ENCODE measurements around the gene KICS2. TPM values are rescaled to one million over a fixed set of nuclear protein-coding genes. Genes with fewer than 3 reads are reported as not detected.

Gene KICS2
- polyA plus RNA-seq, 3 donors, result 2.7 to 5.5 (median 3.5) TPM

DNA sequence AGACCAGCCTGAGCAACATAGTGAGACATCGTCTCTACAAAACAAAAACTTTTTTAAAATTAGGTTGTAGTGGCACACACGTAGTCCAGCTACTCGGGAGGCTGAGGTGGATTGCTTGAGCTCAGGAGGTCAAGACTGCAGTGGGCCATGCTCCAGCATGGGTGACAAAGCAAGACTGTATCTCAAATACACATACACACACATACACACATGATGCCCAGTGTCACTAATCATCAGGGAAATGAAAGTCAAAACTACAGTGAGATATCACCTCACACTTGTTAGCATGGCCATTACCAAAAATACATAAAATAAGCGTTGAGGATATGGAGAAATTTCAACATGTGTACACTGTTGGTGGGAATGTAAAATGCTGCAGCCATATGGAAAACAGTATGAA is 33.2 kb upstream of the KICS2 start:
- H3K27me3 ChIP-seq (ENCODE audit: control insufficient read depth in 2 of 2, insufficient read depth in 2 of 2, low read length in 2 of 2), result no peaks in the 10 kb centered on the region
- H3K4me2 ChIP-seq (replicated peaks; ENCODE audit: extremely low read depth, low read length, poor library complexity, severe bottlenecking), result no peak overlapping the region
- no peaks in the 10 kb centered on the region for H3K9me3 ChIP-seq (replicated peaks in 1 of 2; ENCODE audit: control insufficient read depth in 1 of 2, insufficient read depth in 1 of 2, low read length in 2 of 2)
- H3K9ac ChIP-seq (ENCODE audit: insufficient read depth, low read length, poor library complexity, severe bottlenecking), result no peak overlapping the region
- H2AFZ ChIP-seq (ENCODE audit: insufficient read depth, low read depth, low read length, poor library complexity, severe bottlenecking), result no peak overlapping the region
- H3K4me1 ChIP-seq (ENCODE audit: control insufficient read depth in 1 of 2, insufficient read depth in 2 of 2, low read length in 2 of 2), result peaks cover 0 to 2% of the 10 kb centered on the region in 2 donors
- no peaks in the 10 kb centered on the region for H3K79me2 ChIP-seq (ENCODE audit: insufficient read depth, low read length)
- no CpG with 5 or more reads among the region's 4 CpGs for WGBS (ENCODE audit: insufficient coverage)
- Mint-ChIP-seq H3K27me3 (ENCODE audit: low read depth in 3 of 3) (no peaks in the 10 kb centered on the region), H3K9me3 (no peaks in the 10 kb centered on the region), H3K36me3 (no peaks in the 10 kb centered on the region), H3K27ac (no peak overlapping the region), H3K4me3 (no peak overlapping the region), H3K4me1 (peaks cover 13% of the 10 kb centered on the region)
- DNase-seq, result no peak
- H3K36me3 ChIP-seq (replicated peaks in 1 of 2; ENCODE audit: control insufficient read depth in 1 of 2, insufficient read depth in 2 of 2, low read length in 2 of 2), result no peaks in the 10 kb centered on the region
- TF ChIP-seq, protein P1, sequence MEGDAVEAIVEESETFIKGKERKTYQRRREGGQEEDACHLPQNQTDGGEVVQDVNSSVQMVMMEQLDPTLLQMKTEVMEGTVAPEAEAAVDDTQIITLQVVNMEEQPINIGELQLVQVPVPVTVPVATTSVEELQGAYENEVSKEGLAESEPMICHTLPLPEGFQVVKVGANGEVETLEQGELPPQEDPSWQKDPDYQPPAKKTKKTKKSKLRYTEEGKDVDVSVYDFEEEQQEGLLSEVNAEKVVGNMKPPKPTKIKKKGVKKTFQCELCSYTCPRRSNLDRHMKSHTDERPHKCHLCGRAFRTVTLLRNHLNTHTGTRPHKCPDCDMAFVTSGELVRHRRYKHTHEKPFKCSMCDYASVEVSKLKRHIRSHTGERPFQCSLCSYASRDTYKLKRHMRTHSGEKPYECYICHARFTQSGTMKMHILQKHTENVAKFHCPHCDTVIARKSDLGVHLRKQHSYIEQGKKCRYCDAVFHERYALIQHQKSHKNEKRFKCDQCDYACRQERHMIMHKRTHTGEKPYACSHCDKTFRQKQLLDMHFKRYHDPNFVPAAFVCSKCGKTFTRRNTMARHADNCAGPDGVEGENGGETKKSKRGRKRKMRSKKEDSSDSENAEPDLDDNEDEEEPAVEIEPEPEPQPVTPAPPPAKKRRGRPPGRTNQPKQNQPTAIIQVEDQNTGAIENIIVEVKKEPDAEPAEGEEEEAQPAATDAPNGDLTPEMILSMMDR (IDR thresholded peaks at IDR 0.05), result no peak
- no peak overlapping the region for H3K4me3 ChIP-seq (replicated peaks in 1 of 3; ENCODE audit: low read depth in 2 of 3, low read length in 3 of 3)
- no peak overlapping the region for H3K27ac ChIP-seq (ENCODE audit: low read depth in 1 of 2, low read length in 2 of 2)
- intact Hi-C loops (cut with micrococcal nuclease), result no loop called here
- no peaks in the 10 kb centered on the region for H4K20me1 ChIP-seq (ENCODE audit: insufficient read depth, low read length)

DNA sequence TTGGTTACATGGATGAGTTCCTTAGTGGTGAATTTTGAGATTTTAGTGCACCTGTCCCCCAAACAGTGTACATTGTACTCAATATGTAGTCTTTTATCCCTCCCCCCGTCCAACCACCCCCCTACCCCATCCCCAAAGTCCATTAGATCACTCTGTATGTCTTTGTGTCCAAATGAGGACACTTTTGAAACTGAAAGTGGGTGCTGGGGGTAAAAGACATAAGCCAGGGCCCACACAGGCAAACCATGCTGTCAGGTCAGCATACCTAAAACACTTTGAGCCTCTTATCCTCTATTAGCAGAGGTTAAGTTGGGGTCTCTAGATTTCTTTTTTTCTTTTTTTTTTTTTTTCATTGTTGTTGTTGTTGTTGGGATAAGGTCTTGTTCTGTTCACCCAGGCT is 31.3 kb upstream of the KICS2 start:
- no CpG with 5 or more reads among the region's 1 CpG for WGBS (ENCODE audit: insufficient coverage)
- Histone ChIP-seq H2AFZ (ENCODE audit: insufficient read depth, low read depth, low read length, poor library complexity, severe bottlenecking) (no peak overlapping the region), H4K20me1 (ENCODE audit: insufficient read depth, low read length) (no peaks in the 10 kb centered on the region), H3K27ac (ENCODE audit: low read depth in 1 of 2, low read length in 2 of 2) (no peak overlapping the region), H3K4me2 (replicated peaks; ENCODE audit: extremely low read depth, low read length, poor library complexity, severe bottlenecking) (no peak overlapping the region), H3K4me3 (replicated peaks in 1 of 3; ENCODE audit: low read depth in 2 of 3, low read length in 3 of 3) (no peak overlapping the region), H3K36me3 (replicated peaks in 1 of 2; ENCODE audit: control insufficient read depth in 1 of 2, insufficient read depth in 2 of 2, low read length in 2 of 2) (no peaks in the 10 kb centered on the region), H3K9ac (ENCODE audit: insufficient read depth, low read length, poor library complexity, severe bottlenecking) (no peak overlapping the region), H3K27me3 (ENCODE audit: control insufficient read depth in 2 of 2, insufficient read depth in 2 of 2, low read length in 2 of 2) (no peaks in the 10 kb centered on the region), H3K4me1 (ENCODE audit: control insufficient read depth in 1 of 2, insufficient read depth in 2 of 2, low read length in 2 of 2) (peaks cover 0 to 2% of the 10 kb centered on the region in 2 donors), H3K9me3 (replicated peaks in 1 of 2; ENCODE audit: control insufficient read depth in 1 of 2, insufficient read depth in 1 of 2, low read length in 2 of 2) (no peaks in the 10 kb centered on the region), H3K79me2 (ENCODE audit: insufficient read depth, low read length) (no peaks in the 10 kb centered on the region)
- DNase-seq, result no peak
- intact Hi-C loops (cut with micrococcal nuclease), result no loop called here
- H3K9me3 Mint-ChIP-seq, result no peaks in the 10 kb centered on the region
- peaks cover 13% of the 10 kb centered on the region for H3K4me1 Mint-ChIP-seq
- H3K27ac Mint-ChIP-seq, result peak overlapping the region in 2 of 7 donors; percentile 58 to 69
- no peak overlapping the region for H3K4me3 Mint-ChIP-seq
- H3K36me3 Mint-ChIP-seq, result no peaks in the 10 kb centered on the region
- TF ChIP-seq, protein P1 (IDR thresholded peaks at IDR 0.05), result no peak
- peaks cover 0 to 4% (median 1%) of the 10 kb centered on the region in 3 donors for H3K27me3 Mint-ChIP-seq (ENCODE audit: low read depth in 3 of 3)
